GM21619 (cell line): ENCODE measurements around the gene CYP11A1.
"Not testable (repeated sequence)": the region's sequence is repeated elsewhere in the genome, so short reads cannot be mapped to it uniquely, and the experiment has no call there.

Source experiments
- ATAC-seq: cut with Tn5 transposase; IDR thresholded peaks from one replicate; pipeline ENCODE4 v1.9.1; 2021; ENCODE audit not compliant: unreplicated experiment

The CYP11A1 gene

DNA sequence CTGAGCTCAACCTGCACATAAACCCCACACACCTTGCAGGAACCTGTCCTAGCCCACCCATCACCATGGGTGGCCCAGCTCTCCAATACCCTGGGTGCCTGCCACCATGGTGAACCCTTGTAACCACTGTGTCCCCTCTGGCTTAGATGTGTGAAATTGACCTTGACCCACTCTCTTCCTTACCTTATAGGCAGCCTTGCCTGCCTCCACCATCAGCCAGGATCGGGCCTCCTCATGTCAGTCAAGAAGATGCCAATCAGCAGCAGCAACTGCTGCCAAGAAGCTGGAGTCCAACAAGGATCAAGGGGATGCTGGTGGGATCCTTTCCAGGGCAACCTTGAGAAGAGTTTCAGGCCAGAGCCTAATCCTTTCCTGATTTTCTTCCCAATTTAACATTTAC is 8.8 kb upstream of the CYP11A1 start:
- no peak for ATAC-seq

DNA sequence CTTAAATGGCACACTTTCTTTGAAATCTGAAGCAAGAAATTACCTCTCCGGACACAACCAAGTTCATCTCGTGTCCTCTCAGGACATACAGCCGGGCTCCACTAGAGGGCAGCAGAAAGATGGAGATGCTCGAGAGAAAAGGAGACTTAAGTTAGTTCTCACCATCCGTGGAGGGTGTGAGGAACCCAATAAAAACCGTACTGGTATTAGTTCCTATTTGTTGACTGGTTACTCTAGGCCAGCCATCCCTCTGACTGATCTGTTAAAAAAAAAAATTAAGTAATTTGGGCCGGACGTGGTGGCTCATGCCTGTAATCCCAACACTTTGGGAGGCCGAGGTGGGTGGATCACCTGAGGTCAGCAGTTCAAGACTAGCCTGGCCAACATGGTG is 7.9 kb upstream of the CYP11A1 start:
- ATAC-seq, result no peak

DNA sequence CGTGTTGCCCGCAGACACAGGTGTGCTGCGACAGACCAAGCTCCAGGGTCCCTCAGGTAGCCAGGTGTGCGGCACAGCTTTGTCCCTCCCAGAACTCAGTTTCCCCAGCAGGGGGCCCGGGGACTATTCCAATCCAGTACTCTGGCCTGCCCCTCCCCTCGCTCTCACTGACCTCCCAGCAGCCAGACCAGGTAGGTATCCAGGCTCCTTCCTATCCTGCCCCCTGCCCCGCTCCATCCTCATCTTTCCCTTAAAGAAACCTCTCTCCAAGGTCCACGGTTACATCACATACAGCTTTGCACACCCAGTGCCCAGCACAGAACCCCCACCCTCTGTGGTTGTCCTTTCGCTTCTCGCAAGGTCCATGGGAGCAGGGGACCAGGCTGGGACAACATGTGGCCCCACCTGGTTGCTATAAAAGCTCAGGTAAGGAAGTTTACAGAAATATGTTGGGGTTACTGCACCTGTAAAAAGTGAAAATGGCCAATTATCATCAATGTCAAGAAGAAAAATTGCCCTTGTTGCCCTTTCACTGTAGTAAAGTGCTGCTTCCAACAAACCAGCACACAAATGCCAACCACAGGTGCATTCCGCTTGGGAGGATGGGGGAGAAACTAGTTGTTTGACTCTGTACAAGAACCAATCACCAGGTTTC is 7.3 kb upstream of the CYP11A1 start:
- no peak for ATAC-seq

DNA sequence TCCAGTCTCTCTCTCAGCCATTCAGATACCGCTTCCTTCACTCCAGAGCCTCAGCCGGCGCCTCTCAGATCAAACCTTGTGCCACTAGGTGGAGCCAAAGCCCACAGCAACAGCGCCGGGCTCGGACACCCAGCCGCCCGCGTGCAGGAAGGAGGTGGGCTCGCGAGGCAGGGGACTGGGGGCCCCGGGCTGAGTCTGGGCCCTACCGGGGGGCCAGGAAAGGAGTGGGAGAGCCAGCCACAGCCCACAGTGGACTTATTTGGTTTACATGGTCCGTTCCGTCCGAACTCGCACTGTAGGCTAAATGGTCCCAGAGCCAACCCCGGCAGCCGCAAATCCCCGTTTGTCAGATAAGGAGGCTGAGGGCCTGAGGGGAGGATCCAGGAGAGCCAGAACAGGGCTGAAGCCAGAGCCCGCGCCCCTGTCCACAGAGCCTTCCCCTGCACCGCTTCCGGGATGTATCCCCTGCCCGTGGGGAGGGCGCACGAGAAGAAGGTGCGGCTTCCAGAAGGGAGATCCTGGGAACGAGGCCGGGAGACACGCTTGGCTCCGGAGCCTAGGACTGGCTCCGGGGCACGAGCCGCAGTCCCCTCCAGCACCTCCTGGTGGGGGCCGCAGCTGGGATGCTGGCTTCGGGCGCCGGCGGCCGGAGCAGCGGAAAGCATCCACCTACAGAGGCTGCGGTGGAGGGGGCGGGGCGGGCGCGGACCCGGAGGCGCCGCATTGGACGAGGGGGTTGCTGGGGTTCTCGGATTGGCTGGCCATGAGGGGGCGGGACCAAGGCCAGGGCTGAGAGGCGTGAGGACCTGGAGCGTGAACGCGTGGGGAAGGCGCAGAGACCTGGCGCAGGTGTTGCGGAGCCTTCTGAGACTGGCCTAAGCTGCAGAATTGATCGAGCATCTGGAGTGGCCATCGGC is 6.5 kb upstream of the CYP11A1 start:
- ATAC-seq, result peak; percentile 62

DNA sequence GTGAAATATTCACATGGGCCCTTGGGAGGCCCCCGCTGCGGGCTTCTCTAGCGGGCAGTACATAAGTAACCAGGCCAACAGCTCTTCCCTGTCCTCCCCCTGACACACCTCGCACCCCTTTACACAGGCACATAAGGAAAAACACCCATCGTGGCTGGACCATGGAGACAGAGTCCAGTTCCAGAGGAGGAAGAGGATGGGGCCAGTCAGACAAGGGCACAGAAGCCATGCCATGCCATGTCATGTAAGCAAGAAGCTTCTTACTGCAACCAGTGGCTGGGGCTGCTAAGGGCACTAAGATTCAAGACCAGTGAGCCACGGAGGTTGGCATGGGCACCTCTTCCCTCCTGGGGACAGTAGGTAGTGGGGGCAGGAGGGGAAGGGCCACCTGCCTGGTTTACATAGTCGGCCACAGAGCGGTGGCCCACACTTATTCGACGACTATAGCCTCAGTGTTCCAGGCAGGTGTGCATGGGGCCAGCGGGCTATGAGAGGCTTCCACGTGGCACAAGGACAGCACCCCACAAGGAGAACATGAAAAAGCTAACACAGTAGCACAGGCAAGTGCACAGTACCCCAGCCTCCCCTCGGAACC is 5.7 kb upstream of the CYP11A1 start:
- ATAC-seq, result no peak

DNA sequence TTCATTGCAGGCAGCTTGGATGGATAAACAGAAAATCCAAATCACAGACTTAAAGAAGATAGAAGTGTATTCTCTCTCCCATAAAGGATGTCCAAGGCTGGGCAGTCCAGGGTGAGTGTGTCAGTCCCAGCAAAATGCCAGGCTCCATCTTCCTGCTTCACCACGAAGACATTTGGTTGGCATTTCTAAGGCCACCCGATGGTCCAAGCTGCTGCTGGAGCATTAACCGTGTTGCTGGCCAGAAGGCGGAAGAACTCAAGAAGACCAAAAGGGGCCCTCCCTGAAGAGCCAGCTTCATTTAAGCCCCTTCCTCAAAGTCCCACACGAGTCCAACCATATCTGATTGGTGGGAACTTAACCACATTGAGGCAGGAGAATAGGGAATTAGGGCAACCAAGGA is 3.0 kb upstream of the CYP11A1 start:
- ATAC-seq, result no peak

DNA sequence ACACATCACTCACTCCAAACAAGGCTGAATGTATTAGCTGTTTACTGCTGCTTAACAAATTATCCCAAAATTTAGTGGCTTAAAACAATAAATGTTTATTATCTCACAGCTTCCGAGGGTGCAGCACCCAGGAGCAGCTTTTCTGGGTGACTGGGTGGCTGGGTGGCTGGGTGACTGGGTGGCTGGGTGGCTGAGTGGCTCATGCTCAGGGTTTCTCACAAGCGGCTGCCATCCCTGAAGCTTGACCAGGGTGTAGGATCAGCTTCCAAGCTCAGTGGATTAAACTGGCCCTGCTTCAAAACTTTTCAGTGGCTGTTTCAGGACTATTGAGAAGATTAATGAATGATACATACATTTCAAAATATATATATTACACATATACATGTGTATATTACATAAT is 2.3 kb upstream of the CYP11A1 start:
- ATAC-seq, result no peak

DNA sequence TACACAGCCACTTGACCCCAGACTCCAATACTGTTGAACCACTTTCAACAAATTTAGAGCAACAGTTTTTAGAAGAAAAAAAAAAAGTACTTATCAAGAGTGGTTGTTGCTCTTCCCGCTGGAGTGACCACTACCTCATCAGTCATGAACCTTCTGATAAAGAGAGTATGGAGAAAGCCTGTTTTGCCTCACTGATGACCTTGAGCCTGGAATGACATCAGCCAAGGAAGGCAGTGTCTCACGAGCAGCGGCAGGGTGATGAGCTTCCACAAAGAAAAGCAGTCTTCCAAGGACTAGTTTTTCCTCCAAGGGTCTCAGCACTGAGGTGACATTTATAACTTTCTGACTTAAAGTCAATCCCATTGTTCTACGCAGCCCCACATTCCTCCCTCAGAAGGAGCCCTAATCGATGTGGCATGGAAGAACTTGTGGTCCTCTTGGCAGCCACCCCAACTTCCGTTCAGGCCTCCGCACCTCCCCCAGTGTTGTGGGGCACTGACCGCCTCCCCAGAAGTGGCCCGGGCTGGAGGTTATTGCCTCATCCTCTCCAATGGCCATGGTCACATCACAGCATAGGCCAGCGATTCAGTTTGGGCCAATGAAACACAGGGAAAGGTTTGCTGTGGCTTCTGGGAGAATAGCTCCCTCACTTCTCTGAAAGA is 1.8 kb upstream of the CYP11A1 start:
- ATAC-seq, result no peak

DNA sequence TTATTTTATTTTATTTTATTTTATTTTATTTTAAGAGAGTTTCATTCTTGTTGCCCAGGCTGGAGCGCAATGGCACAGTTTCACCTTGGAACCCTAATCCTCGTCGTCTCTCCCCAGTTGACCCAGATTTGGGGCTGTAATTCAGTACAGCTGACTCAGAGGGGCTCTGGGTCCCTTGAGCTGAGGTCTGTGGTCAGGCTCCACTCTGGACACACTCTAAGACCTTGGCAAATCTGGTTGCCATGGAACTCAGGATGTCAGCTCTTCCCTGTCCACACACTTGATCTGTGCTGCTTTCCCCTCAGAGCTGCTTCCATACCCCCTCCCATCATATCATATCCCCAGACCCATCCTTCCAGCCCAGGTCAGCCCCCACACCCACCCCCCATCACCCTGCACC is 675 bp upstream of the CYP11A1 start:
- no peak for ATAC-seq

DNA sequence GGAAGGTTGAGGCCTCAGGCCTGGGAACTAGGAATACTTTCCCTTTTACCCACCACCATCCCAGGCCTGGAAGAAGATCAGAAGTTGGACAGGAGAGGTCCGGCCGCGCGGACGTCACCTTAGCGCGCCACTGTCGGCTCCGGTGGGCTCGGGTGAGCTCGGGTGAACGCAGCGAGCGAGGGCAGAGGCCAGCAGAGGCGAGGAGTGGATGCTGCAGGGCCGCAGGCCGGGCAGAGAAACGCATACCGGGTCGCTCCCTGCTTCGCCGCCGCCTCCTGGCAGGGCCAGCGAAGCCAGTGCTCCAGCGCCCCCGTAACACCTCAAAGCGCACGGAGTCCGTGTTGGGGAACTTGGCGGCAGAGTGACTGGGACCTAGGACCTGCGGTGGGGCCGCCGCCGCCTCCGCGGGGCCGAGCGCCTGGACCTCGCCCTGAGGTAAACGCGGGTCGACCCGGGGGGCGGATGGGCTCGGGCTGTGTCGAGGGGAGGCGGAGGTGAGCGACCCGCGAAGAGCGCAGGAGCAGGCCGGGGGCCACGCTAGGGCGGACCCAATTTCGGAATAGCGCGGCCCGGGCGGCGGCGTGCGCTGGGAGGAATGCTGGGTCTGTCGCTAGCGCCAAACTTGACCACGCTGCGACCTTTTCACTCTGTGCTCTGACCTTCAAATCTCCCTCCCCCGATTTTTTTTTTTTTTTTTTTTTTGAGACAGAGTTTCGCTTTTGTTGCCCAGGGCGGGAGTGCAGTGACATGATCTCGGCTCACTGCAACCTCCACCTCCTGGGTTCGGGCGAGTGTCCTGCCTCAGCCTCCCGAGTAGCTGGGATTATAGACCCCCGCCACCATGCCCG is 1.6 kb downstream of the CYP11A1 start:
- no peak for ATAC-seq

DNA sequence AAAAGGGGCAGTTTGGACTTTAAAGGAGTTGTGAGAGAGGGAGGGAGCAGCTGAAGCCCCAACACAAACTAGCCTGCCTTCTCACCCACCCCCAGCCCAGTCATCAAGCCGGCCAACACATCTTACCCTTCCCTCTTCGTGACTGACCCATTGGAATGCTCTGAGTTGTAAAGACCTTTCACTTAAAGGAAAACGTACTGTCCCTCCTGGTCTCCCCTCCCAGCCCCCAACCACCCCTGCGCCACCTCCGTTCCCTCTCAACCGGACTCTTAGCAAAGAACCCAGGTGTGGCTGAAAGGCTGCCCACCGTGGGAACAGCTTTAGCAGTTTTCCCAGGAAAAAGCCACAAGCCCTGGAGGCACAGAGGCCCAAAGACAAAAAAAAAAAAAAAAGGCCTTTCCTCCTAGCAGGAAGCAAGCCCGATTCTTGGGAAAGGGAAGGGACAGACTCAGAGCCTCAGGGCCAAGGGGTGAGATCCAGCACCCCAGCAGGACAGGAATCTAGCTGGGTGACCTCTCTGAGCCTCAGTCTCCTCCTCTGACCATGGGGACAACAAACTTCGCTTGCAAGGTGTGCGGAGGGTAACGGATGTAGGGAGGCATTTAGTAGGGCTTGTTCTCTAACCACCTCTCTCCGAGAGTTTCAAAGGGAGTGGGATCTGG is 2.4 kb downstream of the CYP11A1 start:
- ATAC-seq, result no peak

DNA sequence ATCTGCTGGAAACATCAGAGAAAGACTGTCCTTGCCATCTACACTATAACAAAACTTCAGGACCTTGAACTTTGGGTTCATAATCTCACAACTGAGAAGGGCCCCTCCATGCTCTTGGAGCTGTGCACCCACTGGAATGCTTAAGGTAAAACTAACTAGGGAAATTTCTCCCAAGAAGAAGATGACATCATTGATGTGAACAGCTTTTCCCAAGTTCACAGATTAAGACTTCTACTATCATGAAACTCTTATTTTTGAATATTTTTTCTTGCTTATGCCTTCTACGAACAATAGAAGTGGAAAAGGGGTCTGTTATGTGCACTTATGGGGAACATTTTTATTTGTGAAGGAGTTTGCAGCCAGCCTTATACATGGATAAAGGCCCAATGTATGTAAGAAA is 5.0 kb downstream of the CYP11A1 start:
- no peak for ATAC-seq

DNA sequence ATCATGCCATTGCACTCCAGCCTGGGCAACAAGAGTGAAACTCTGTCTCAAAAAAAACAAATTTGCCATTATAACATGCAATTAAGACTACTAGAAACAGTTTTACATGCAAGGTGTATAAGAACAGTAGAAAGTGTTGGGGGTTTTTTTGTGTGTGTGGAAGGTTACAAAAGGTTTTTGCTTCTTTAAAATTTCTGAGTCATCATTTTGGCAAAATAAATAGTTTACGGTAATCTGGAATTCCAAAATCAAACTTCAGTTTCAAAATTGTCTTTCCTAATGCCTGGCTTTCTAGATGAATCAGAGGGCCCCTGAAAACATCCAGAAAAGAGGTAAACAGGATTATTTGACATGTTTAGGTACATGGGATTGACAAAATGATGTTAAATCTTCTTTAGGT is 6.6 kb downstream of the CYP11A1 start:
- not testable (repeated sequence) for ATAC-seq

DNA sequence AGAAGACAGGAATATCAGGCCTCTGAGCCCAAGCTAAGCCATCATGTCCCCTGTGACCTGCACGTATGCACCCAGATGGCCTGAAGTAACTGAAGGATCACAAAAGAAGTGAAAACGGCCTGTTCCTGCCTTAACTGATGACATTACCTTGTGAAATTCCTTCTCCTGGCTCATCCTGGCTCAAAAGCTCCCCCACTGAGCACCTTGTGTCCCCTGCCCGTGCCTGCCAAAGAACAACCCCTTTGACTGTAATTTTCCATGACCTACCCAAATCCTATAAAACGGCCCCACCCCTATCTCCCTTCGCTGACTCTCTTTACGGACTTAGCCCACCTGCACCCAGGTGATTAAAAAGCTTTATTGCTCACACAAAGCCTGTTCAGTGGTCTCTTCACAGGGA is 8.1 kb downstream of the CYP11A1 start:
- ATAC-seq, result not testable (repeated sequence)

DNA sequence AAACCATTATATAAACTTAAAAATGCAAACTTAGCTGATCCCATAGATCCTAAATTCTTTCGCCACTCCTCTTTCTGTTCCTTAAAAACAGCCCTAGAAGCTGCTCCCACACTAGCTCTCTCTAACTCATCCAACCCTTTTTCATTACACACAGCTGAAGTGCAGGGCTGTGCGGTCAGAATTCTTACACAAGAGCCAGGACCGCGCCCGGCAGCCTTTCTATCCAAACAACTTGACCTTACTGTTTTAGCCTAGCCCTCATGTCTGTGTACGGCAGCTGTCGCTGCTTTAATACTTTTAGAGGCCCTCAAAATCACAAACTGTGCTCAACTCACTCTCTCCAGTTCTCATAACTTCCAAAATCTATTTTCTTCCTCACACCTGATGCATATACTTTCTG is 9.9 kb downstream of the CYP11A1 start:
- not testable (repeated sequence) for ATAC-seq

DNA sequence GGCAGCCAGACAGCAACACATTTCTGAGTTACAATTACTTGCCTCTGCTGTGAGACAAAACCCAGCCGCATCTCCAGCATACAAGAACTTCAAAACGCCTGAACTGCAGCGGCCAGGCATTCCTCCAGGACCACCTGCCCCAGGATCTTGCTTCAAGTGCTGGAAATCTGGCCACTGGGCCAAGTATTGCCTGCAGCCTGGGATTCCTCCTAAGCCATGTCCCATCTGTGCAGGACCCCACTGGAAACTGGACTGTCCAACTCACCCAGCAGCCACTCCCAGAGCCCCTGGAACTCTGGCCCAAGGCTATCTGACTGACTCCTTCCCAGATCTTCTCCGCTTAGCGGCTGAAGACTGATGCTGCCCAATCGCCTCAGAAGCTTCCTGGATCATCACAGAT is 11.4 kb downstream of the CYP11A1 start:
- ATAC-seq, result not testable (repeated sequence)

DNA sequence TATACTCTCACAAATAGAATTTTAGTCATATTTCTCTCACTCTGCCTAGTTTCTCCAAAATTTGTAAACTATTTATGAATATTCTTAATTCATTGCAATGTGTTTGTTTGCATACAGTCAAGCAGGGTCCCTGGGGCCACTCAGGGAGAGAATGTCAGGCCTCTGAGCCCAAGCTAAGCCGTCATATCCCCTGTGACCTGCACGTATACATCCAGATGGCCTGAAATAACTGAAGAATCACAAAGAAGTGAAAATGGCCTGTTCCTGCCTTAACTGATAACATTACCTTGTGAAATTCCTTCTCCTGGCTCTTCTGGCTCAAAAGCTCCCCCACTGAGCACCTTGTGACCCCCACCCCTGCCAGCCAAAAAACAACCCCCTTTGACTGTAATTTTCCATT is 13.5 kb downstream of the CYP11A1 start:
- not testable (repeated sequence) for ATAC-seq

DNA sequence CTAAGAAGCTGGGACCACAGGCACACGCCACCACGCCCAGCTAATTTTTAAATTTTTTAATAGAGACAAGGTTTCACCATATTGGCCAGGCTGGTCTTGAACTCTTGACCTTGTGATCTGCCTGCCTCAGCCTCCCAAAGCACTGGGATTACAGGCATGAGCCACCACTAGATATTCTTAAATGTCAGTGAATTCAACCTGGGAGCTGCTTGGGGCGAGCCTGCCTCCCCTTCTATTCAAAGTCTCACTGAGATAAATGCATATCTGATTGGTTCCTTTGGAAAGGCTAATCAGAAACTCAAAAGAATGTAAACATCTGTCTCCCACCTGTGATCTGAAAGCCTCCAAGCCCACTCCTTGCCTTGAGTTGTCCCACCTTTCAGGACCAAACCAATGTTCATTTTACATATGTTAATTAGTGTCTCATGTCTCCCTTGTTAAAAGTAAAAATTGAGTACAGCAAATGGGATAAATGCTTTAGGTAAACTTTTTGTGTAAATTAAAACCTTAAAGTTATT is 15.0 kb downstream of the CYP11A1 start:
- ATAC-seq, result no peak

DNA sequence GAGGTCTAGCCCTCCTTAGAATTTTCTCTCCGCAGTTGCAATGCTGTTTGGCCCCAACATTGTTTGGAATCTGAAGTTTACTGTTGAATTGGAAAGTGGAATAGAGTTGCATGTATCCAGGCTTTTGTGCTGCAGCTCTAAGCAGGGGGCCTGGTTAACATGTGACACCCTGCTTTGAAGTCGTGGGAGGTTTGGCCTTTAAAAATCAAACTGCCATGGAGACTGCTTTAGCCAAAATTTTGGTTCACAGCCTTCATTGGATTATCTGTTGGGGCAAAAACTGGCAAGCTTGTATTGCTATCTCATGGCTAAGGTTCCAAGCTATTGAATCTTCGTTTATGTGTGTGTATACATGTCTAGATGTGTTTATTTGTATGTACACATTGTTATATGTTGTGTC is 15.8 kb downstream of the CYP11A1 start:
- no peak for ATAC-seq
